Sigmoid colon (tissue), 7 donors: ENCODE data around the gene OTOF. TPM values are rescaled to one million over a fixed set of nuclear protein-coding genes. Genes with fewer than 3 reads are reported as not detected.

Experiments used
- DNase-seq: peaks from one replicate; pipeline ENCODE4 v3.0.0-alpha.2; 2019
- H3K27ac ChIP-seq, 4 donors: fragments of 200-600 bp; sonication (generic); one replicate each; pipeline ENCODE4 v1.5.1; 2016 to 2019; ENCODE audit warnings: mild to moderate bottlenecking in 1 of 4
- H3K27me3 ChIP-seq, 3 donors: fragments of 200-600 bp; sonication (generic); one replicate each; pipeline ENCODE4 v1.5.1; 2019; ENCODE audit warnings: mild to moderate bottlenecking in 1 of 3
- H3K36me3 ChIP-seq, 4 donors: fragments of 200-600 bp; sonication (generic); one replicate each; pipeline ENCODE4 v1.5.1; 2016 to 2019
- H3K4me1 ChIP-seq, 4 donors: fragments of 200-600 bp; sonication (generic); one replicate each; pipeline ENCODE4 v1.5.1; 2017 to 2019
- H3K4me3 ChIP-seq, 4 donors: fragments of 200-600 bp; sonication (generic); one replicate each; pipeline ENCODE4 v1.5.1; 2017 to 2019; ENCODE audit warnings: mild to moderate bottlenecking in 2 of 4, moderate library complexity in 1 of 4
- H3K9me3 ChIP-seq, 4 donors: fragments of 200-600 bp in 3 of 4; sonication (generic) in 3 of 4; one replicate each; pipeline versions ENCODE4 v1.5.1 to v1.6.1; 2013 to 2019
- EP300 ChIP-seq, 4 donors: sonication (generic); formaldehyde crosslinking; IDR thresholded peaks; one replicate each; pipeline ENCODE4 v1.6.1; 2017; ENCODE audit warnings: antibody characterized with exemption in 4 of 4
- POLR2A ChIP-seq, 2 donors: fragments of 450-650 bp; IDR thresholded peaks; one replicate each; pipeline ENCODE4 v1.6.1; 2016; ENCODE audit warnings: antibody characterized with exemption in 2 of 2, mild to moderate bottlenecking in 2 of 2, moderate library complexity in 2 of 2
- POLR2AphosphoS5 ChIP-seq, 4 donors: sonication (generic); formaldehyde crosslinking; IDR thresholded peaks; one replicate each; pipeline ENCODE4 v1.6.1; 2017; ENCODE audit warnings: antibody characterized with exemption in 4 of 4
- WGBS, 2 donors: extraction: QIAGEN DNeasy Blood & Tissue Kit; methylation state at CpG; one replicate each; pipeline ENCODE4 v1.1.7; 2013; 5-methylcytosine and 5-hydroxymethylcytosine counted together
- intact Hi-C: fragments of 100-400 bp; cut with DNase I; formaldehyde crosslinking; loops from one replicate; pipeline ENCODE4 v1.15.1; 2023
- polyA plus RNA-seq, 3 donors: library from polyadenylated mRNA; stranded (reverse); fragments of 200-250 nt; gene quantifications; one replicate each; pipeline ENCODE4 v1.2.3, GENCODE V29; 2013
- total RNA-seq, 4 donors: library from RNA; depleted of rRNA; stranded (reverse); fragments of >200 nt; gene quantifications; one replicate each; pipeline ENCODE4 v1.1.0, GENCODE V29; 2016
- TF ChIP-seq, protein P1 (sequence below), 4 experiments: fragments of 450-650 bp in 3 of 4; fragments of 200-600 bp in 1 of 4; IDR thresholded peaks; one replicate each; pipeline ENCODE4 v1.5.1; 2016 to 2019; ENCODE audit warnings: antibody characterized with exemption in 4 of 4, mild to moderate bottlenecking in 3 of 4, moderate library complexity in 2 of 4
- donor health status: healthy with polysubstance abuse.
- donor health status: Bipolar disorder and iron deficiency.
- donor health status: healthy.

The OTOF gene
- total and polyA plus RNA-seq, 7 donors = 0.32 to 0.71 TPM; not detected in 5

DNA sequence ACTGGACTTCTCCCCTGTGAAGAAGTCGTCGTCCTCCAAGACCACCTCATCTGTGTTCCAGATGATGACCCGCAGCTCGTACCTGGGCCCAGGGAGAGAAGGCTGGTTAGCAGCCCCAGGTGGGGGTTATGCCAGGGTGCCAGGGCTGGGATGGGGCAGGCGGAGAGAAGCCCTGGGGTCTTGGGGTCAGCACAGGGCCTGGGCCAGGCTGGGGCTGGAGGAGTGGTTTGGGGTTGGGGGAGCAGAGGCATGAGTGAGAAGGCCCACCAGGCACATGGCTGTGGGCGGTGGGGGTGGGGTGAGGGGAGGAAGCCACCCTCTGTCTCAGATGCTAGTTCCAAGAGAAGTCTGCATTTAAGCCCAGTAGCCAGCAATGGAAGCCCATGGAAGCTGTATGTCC lies 15.8 kb downstream of the OTOF start:
- no peak for TF ChIP-seq POLR2A (IDR thresholded peaks at IDR 0.05)
- TF ChIP-seq, protein P1, sequence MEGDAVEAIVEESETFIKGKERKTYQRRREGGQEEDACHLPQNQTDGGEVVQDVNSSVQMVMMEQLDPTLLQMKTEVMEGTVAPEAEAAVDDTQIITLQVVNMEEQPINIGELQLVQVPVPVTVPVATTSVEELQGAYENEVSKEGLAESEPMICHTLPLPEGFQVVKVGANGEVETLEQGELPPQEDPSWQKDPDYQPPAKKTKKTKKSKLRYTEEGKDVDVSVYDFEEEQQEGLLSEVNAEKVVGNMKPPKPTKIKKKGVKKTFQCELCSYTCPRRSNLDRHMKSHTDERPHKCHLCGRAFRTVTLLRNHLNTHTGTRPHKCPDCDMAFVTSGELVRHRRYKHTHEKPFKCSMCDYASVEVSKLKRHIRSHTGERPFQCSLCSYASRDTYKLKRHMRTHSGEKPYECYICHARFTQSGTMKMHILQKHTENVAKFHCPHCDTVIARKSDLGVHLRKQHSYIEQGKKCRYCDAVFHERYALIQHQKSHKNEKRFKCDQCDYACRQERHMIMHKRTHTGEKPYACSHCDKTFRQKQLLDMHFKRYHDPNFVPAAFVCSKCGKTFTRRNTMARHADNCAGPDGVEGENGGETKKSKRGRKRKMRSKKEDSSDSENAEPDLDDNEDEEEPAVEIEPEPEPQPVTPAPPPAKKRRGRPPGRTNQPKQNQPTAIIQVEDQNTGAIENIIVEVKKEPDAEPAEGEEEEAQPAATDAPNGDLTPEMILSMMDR (IDR thresholded peaks at IDR 0.05) = no peak
- TF ChIP-seq EP300 (IDR thresholded peaks at IDR 0.05) = no peak
- no peak for TF ChIP-seq POLR2AphosphoS5 (IDR thresholded peaks at IDR 0.05)
- Histone ChIP-seq H3K36me3 (no peaks in the 10 kb centered on the region), H3K9me3 (no peaks in the 10 kb centered on the region), H3K27ac (no peak overlapping the region), H3K27me3 (no peaks in the 10 kb centered on the region), H3K4me1 (no peaks in the 10 kb centered on the region), H3K4me3 (no peak overlapping the region)
- WGBS, 2 donors = 93 to 94% methylated on average over 6 of the region's 6 CpGs
- DNase-seq = no peak
- intact Hi-C loops = no loop called here

- intact Hi-C loops = no loop called here
- no peaks in the 10 kb centered on the region for H3K9me3 ChIP-seq
- no peak overlapping the region for H3K27ac ChIP-seq
These were observed 16.3 kb downstream of the OTOF start for GRCh38 chr2:26461601-26462023.

DNA sequence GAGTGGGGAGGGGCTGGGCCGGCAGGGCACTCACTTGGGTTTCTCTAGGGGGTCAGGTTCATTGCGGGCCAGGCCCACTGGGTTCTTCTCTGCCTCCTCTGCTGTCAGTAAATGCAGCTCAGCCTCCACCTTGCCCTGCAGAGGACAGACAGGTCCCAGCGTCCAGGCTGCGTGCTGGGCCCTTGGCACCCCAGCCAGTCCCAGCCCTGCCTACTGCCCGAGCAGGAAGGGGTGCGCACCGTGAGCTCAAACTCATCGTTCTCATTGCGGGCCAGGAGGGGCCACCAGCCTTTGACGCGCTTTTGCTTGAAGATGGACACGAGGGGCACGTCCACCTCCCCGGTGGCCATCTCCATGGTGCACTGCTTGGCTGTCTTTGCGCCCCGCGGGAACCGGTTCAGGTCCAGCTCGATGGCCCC lies 17.3 kb downstream of the OTOF start:
- WGBS, 2 donors = 89 to 91% methylated on average over 19 of the region's 19 CpGs
- H3K36me3 ChIP-seq = no peaks in the 10 kb centered on the region
- intact Hi-C loops = no loop called here
- no peak overlapping the region for H3K4me3 ChIP-seq
- no peak for TF ChIP-seq POLR2A (IDR thresholded peaks at IDR 0.05)
- no peak for TF ChIP-seq EP300 (IDR thresholded peaks at IDR 0.05)
- TF ChIP-seq POLR2AphosphoS5 (IDR thresholded peaks at IDR 0.05) = no peak
- TF ChIP-seq, protein P1 (IDR thresholded peaks at IDR 0.05) = no peak
- peak; percentile 50 for DNase-seq
- H3K27ac ChIP-seq = no peak overlapping the region
- H3K27me3 ChIP-seq = no peaks in the 10 kb centered on the region
- H3K4me1 ChIP-seq = no peaks in the 10 kb centered on the region
- H3K9me3 ChIP-seq = no peaks in the 10 kb centered on the region

More at GRCh38 chr2:26461601-26462023, 16.3 kb downstream of the OTOF start:
- Histone ChIP-seq H3K4me3 (no peak overlapping the region), H3K36me3 (no peaks in the 10 kb centered on the region), H3K4me1 (no peaks in the 10 kb centered on the region), H3K27me3 (no peaks in the 10 kb centered on the region)
- TF ChIP-seq EP300 (IDR thresholded peaks at IDR 0.05) (no peak), POLR2AphosphoS5 (IDR thresholded peaks at IDR 0.05) (no peak)
- TF ChIP-seq, protein P1 (IDR thresholded peaks at IDR 0.05) = no peak
- no peak for DNase-seq
- WGBS, 2 donors = 90 to 95% methylated on average over 19 of the region's 19 CpGs

GRCh38 chr2:26459991-26460612 lies 17.8 kb downstream of the OTOF start:
- no peaks in the 10 kb centered on the region for H3K9me3 ChIP-seq
- no peaks in the 10 kb centered on the region for H3K27me3 ChIP-seq
- DNase-seq = no peak
- TF ChIP-seq POLR2AphosphoS5 (IDR thresholded peaks at IDR 0.05) (no peak), POLR2A (IDR thresholded peaks at IDR 0.05) (no peak), EP300 (IDR thresholded peaks at IDR 0.05) (no peak)
- TF ChIP-seq, protein P1 (IDR thresholded peaks at IDR 0.05) = no peak
- H3K36me3 ChIP-seq = no peaks in the 10 kb centered on the region
- intact Hi-C loops = no loop called here
- H3K27ac ChIP-seq = no peak overlapping the region
- no peak overlapping the region for H3K4me3 ChIP-seq
- 83 to 85% methylated on average over 15 of the region's 15 CpGs for WGBS, 2 donors
- no peaks in the 10 kb centered on the region for H3K4me1 ChIP-seq
